GM19438 (cell line): ENCODE results near the gene IGFBP2.

Source experiments
- ATAC-seq: cut with Tn5 transposase; IDR thresholded peaks from one replicate; pipeline ENCODE4 v1.9.1; 2021; ENCODE audit warnings: low read depth; ENCODE audit not compliant: unreplicated experiment

IGFBP2 gene

GRCh38 chr2:216635701-216636550 is 2.7 kb downstream of the IGFBP2 start:
- no peak for ATAC-seq

GRCh38 chr2:216636551-216637450 is 3.6 kb downstream of the IGFBP2 start:
- ATAC-seq, result no peak

- no peak for ATAC-seq
These were observed 4.3 kb downstream of the IGFBP2 start for GRCh38 chr2:216637472-216637871.

GRCh38 chr2:216643986-216644659 is 10.9 kb downstream of the IGFBP2 start:
- ATAC-seq, result no peak

GRCh38 chr2:216644842-216645635 is 11.8 kb downstream of the IGFBP2 start:
- ATAC-seq, result no peak

GRCh38 chr2:216645636-216645950 is 12.4 kb downstream of the IGFBP2 start:
- ATAC-seq, result no peak

GRCh38 chr2:216646116-216646515 is 12.9 kb downstream of the IGFBP2 start:
- no peak for ATAC-seq

- no peak for ATAC-seq
These were observed 14.9 kb downstream of the IGFBP2 start for GRCh38 chr2:216648105-216648504.

- no peak for ATAC-seq
These were observed 16.4 kb downstream of the IGFBP2 start for GRCh38 chr2:216649574-216649973.

GRCh38 chr2:216650626-216651257 is 17.5 kb downstream of the IGFBP2 start:
- ATAC-seq, result no peak

GRCh38 chr2:216651351-216651881 is 18.2 kb downstream of the IGFBP2 start:
- no peak for ATAC-seq

- ATAC-seq, result no peak
These were observed 19.3 kb downstream of the IGFBP2 start for GRCh38 chr2:216652566-216652965.

GRCh38 chr2:216653093-216653799 is 20.0 kb downstream of the IGFBP2 start:
- no peak for ATAC-seq

GRCh38 chr2:216653931-216654365 is 20.7 kb downstream of the IGFBP2 start:
- ATAC-seq, result no peak

GRCh38 chr2:216654528-216655052 is 21.4 kb downstream of the IGFBP2 start:
- ATAC-seq, result no peak

- no peak for ATAC-seq
These were observed 24.1 kb downstream of the IGFBP2 start for GRCh38 chr2:216657086-216657855.

- no peak for ATAC-seq
These were observed 24.8 kb downstream of the IGFBP2 start for GRCh38 chr2:216657980-216658379.

- no peak for ATAC-seq
These were observed 25.5 kb downstream of the IGFBP2 start for GRCh38 chr2:216658757-216659156.
